ENCODE data around the gene ASIC4.
A peak's percentile ranks its signal among the peaks of the same experiment; 100 is the strongest.

The ASIC4 gene

GRCh38 chr2:219498280-219499057 is 15.8 kb upstream of the ASIC4 start, which contains the start of gene GMPPA:
TSS of gene GMPPA (plus strand) at chr2:219498891. CDS start at chr2:219499976, 1,085 bp downstream.
- DNase-seq (ENCODE audit: low read depth in 2 of 2): peak; percentile 81 to 86

- no peak for DNase-seq (ENCODE audit: low read depth in 2 of 2)
Observed at GRCh38 chr2:219499058-219499307, 15.3 kb upstream of the ASIC4 start.

GRCh38 chr2:219499555-219499954 is 14.7 kb upstream of the ASIC4 start:
- DNase-seq (ENCODE audit: low read depth in 2 of 2): no peak

GRCh38 chr2:219500135-219500534 is 14.1 kb upstream of the ASIC4 start:
- DNase-seq (ENCODE audit: low read depth in 2 of 2): no peak

GRCh38 chr2:219501849-219502248 is 12.4 kb upstream of the ASIC4 start:
- DNase-seq (ENCODE audit: low read depth in 2 of 2): no peak

- DNase-seq (ENCODE audit: low read depth in 2 of 2): no peak
Observed at GRCh38 chr2:219502618-219503017, 11.7 kb upstream of the ASIC4 start.

GRCh38 chr2:219505585-219505984 is 8.7 kb upstream of the ASIC4 start:
- DNase-seq (ENCODE audit: low read depth in 2 of 2): no peak

- no peak for DNase-seq (ENCODE audit: low read depth in 2 of 2)
Observed at GRCh38 chr2:219506153-219506801, 8.0 kb upstream of the ASIC4 start.

- no peak for DNase-seq (ENCODE audit: low read depth in 2 of 2)
Observed at GRCh38 chr2:219506802-219507526, 7.3 kb upstream of the ASIC4 start.

GRCh38 chr2:219507581-219508443 is 6.5 kb upstream of the ASIC4 start:
- DNase-seq (ENCODE audit: low read depth in 2 of 2): no peak

GRCh38 chr2:219508444-219508734 is 5.9 kb upstream of the ASIC4 start:
- DNase-seq (ENCODE audit: low read depth in 2 of 2): no peak

GRCh38 chr2:219508971-219509779 is 5.1 kb upstream of the ASIC4 start:
- DNase-seq (ENCODE audit: low read depth in 2 of 2): no peak

GRCh38 chr2:219509780-219510511 is 4.3 kb upstream of the ASIC4 start:
- peak in 1 of 2 donors; percentile 25 for DNase-seq (ENCODE audit: low read depth in 2 of 2)

- no peak for DNase-seq (ENCODE audit: low read depth in 2 of 2)
Observed at GRCh38 chr2:219510512-219511135, 3.7 kb upstream of the ASIC4 start.

- DNase-seq (ENCODE audit: low read depth in 2 of 2): no peak
Observed at GRCh38 chr2:219511547-219512325, 2.5 kb upstream of the ASIC4 start.

- no peak for DNase-seq (ENCODE audit: low read depth in 2 of 2)
Observed at GRCh38 chr2:219512524-219513216, 1.6 kb upstream of the ASIC4 start.

GRCh38 chr2:219513787-219514186 is 495 bp upstream of the ASIC4 start:
- DNase-seq (ENCODE audit: low read depth in 2 of 2): no peak

- no peak for DNase-seq (ENCODE audit: low read depth in 2 of 2)
Observed at GRCh38 chr2:219514836-219515235, 554 bp downstream of the ASIC4 start.
